Stimulated activated CD8-positive, alpha-beta memory T cell treated with anti-CD3 and anti-CD28 coated beads, Interleukin-15, amount 100 ng/mL, for 24 hours (primary cell): ENCODE data around the gene ZXDC.

ENCODE experiments used
- DNase-seq: peaks from one replicate; pipeline ENCODE4 v3.0.0-alpha.2; 2020; ENCODE audit warnings: low read depth

The ZXDC gene

GRCh38 chr3:126488886-126489569 is 13.3 kb upstream of the ZXDC start:
- no peak for DNase-seq

- no peak for DNase-seq
These were observed 12.5 kb upstream of the ZXDC start for GRCh38 chr3:126488185-126488584.

- DNase-seq = no peak
These were observed 11.6 kb upstream of the ZXDC start for GRCh38 chr3:126487151-126487771.

- DNase-seq = no peak
These were observed 10.7 kb upstream of the ZXDC start for GRCh38 chr3:126486360-126486847.

- no peak for DNase-seq
These were observed 10.3 kb upstream of the ZXDC start for GRCh38 chr3:126485956-126486355.

- no peak for DNase-seq
These were observed 9.6 kb upstream of the ZXDC start for GRCh38 chr3:126485176-126485897.

GRCh38 chr3:126484662-126485061 is 9.0 kb upstream of the ZXDC start:
- no peak for DNase-seq

GRCh38 chr3:126484148-126484547 is 8.5 kb upstream of the ZXDC start:
- no peak for DNase-seq

GRCh38 chr3:126483321-126483761 is 7.7 kb upstream of the ZXDC start:
- no peak for DNase-seq

- no peak for DNase-seq
These were observed 7.0 kb upstream of the ZXDC start for GRCh38 chr3:126482503-126483255.

GRCh38 chr3:126481808-126482502 is 6.3 kb upstream of the ZXDC start:
- no peak for DNase-seq

GRCh38 chr3:126480861-126481260 is 5.2 kb upstream of the ZXDC start:
- no peak for DNase-seq

GRCh38 chr3:126480206-126480605 is 4.5 kb upstream of the ZXDC start:
- no peak for DNase-seq

- DNase-seq = no peak
These were observed 4.0 kb upstream of the ZXDC start for GRCh38 chr3:126479642-126480041.

- DNase-seq = no peak
These were observed 3.1 kb upstream of the ZXDC start for GRCh38 chr3:126478581-126479310.

GRCh38 chr3:126477061-126477380 is 1.3 kb upstream of the ZXDC start:
- DNase-seq = no peak

GRCh38 chr3:126476166-126477060 is 722 bp upstream of the ZXDC start:
- DNase-seq = no peak

- no peak for DNase-seq
These were observed 936 bp downstream of the ZXDC start for GRCh38 chr3:126474498-126475412.
